AG09309 (cell line): ENCODE data around the gene FARP1.

Experiments
- DNase-seq: peaks from one replicate; pipeline ENCODE4 v3.0.0-alpha.2; 2010; ENCODE audit warnings: low read depth
- H3K4me3 ChIP-seq: 2 replicates; pipeline ENCODE4 v1.5.1; 2011; ENCODE audit warnings: mild to moderate bottlenecking, low read depth, low read length, moderate library complexity; ENCODE audit not compliant: control insufficient read depth
- TF ChIP-seq, protein P1 (sequence below): IDR thresholded peaks from 2 replicates; pipeline ENCODE4 v1.5.1; 2011; ENCODE audit warnings: mild to moderate bottlenecking, low read depth, low read length, inconsistent platforms; ENCODE audit not compliant: insufficient read depth, control insufficient read depth; ENCODE audit errors: missing control alignments

The FARP1 gene

DNA sequence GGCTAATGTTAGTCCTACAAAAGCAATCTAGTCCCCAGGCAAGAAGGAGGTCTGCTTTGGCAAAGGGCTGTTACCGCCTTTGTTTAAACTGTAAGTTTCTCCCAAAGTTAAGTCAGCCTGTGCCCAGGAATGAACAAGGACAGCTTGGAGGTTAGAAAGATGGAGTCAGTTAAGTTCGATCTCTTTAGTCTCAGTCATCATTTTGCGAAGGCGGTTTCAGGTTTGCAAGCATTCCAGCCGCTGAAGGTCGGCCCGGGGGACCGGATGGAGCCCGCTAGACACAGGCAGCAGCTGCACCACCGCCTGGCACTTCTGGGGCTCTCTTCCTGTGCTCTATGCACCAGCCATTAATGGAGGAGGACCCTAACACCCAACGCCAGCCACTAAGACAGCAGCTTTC, 342.7 kb downstream of the FARP1 start:
- TF ChIP-seq, protein P1, sequence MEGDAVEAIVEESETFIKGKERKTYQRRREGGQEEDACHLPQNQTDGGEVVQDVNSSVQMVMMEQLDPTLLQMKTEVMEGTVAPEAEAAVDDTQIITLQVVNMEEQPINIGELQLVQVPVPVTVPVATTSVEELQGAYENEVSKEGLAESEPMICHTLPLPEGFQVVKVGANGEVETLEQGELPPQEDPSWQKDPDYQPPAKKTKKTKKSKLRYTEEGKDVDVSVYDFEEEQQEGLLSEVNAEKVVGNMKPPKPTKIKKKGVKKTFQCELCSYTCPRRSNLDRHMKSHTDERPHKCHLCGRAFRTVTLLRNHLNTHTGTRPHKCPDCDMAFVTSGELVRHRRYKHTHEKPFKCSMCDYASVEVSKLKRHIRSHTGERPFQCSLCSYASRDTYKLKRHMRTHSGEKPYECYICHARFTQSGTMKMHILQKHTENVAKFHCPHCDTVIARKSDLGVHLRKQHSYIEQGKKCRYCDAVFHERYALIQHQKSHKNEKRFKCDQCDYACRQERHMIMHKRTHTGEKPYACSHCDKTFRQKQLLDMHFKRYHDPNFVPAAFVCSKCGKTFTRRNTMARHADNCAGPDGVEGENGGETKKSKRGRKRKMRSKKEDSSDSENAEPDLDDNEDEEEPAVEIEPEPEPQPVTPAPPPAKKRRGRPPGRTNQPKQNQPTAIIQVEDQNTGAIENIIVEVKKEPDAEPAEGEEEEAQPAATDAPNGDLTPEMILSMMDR = no peak
- no peak for DNase-seq
- H3K4me3 ChIP-seq = no peak overlapping the region

DNA sequence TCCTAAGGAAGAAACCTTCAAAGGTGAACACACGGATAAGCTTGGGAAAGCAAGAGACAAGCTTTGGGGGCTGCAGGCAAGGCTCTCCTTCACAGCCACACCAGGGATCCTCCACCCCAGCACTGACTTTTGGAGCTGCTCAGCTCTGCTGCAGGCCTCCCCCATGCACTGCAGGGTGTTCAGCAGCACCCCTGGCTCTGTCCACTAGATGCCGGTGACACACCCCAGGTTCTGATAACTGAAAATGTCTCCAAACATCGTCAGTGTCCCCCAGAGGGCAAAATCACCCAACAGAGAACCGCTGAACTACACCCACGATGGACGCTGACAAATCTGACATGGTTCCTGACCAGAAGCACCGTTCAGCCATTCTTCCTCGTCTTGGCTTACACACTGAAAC, 343.5 kb downstream of the FARP1 start:
- no peak for DNase-seq
- TF ChIP-seq, protein P1 = no peak
- H3K4me3 ChIP-seq = no peak overlapping the region

DNA sequence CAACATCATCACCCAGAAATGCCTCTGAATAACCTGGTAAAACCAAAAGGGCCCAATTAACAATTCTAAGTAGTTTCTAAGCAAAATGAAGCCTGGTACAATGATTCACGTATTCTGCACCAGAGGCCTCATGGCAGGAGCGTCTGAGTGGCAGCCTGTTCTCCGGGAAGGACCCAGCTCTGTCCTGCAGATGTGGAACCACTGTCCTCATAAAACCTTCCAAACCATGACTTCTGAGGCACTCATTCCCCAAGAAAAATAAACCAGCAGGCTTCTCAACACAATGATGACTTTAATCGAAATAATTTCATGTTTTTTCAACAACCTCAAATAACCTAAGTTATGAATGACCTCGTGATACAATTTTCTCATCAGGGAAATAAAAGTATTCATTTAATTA, 344.1 kb downstream of the FARP1 start:
- no peak overlapping the region for H3K4me3 ChIP-seq
- DNase-seq = no peak
- TF ChIP-seq, protein P1 = no peak

DNA sequence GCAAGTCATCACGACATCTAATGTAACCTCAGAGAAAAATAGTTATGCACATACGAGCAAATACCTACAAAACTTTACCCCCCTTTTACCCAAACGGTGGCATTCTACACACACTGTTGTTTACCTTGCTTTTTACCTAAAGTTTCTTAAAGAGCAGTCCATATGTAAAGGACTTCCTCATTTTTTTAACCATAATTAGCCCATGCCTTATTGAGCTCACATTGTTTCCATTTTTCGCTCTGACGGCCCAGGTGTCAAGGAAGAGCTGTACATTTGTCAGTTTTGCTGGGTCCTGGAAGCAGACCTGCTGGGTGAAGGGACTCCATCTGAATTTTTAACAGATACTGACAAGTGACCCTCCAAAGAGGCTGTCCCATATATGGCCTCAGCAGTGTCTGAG, 344.6 kb downstream of the FARP1 start:
- TF ChIP-seq, protein P1 = no peak
- DNase-seq = no peak
- H3K4me3 ChIP-seq = no peak overlapping the region

DNA sequence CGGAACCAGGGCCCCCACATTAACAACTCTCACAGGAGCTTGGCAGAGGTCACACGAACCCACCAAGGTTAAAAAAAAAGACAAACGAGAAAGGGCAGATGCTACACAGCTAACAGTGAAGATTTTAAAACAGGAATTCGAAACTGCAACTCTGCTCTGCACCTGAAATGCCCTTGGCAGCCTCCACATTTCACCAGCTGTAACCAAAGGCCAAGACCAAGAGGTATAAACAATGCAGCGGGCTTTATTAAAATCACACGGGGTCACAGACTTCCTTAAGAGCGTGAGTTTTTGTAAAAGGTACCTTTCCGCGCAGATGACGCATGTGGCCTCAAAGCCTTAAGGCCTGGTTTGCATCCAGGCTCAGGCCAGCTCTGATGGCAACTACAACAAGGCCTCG, 345.8 kb downstream of the FARP1 start:
- TF ChIP-seq, protein P1 = no peak
- DNase-seq = no peak
- H3K4me3 ChIP-seq = no peak overlapping the region

DNA sequence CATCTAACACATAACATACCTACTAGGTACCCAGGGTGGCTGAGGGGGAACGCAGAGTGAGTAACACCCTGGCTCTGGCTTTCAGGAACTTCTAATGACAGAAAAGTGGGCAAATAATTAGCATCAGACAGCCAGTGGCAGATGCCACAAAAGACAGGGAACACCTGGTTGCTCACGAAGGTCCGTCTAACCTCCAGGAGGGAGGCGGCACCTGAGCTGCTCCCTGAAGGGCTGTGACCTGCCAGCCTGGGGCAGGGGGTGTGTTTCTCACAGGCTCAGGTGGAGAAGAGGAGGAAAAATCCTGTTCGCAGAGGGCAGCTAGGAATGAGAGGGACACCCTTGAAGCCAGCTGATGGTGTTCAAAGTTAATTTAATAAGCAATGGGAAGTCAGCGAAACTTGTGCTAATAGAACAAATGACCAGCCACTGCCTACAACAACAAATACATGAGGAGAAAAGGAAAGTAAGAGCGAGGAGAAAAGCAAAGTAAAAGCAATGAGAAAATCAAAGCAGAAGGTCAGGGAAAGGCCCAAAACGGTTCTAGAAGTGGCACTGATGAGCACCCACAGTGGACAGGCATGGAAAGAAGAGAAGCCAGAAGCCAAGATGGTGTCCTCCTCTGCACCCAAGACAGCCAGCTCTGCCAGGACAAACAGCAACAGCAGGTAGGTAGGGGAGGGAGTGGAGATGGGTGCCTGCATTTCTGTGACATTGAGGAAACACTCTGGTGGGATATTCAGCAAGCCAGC, 346.7 kb downstream of the FARP1 start:
- no peak overlapping the region for H3K4me3 ChIP-seq
- TF ChIP-seq, protein P1 = no peak

More for the DNA sequence above, 346.7 kb downstream of the FARP1 start:
- no peak for DNase-seq
